Measurements from ENCODE around the gene GSN. TPM values are rescaled to one million over a fixed set of nuclear protein-coding genes. Genes with fewer than 3 reads are reported as not detected.

GSN gene
- total and polyA plus RNA-seq, 10 of the 15 experiments (the other 5 are each of a cell fraction or from before 2014, with no cell fraction given): 0.66 to 9.2 (median 6.2) TPM

DNA sequence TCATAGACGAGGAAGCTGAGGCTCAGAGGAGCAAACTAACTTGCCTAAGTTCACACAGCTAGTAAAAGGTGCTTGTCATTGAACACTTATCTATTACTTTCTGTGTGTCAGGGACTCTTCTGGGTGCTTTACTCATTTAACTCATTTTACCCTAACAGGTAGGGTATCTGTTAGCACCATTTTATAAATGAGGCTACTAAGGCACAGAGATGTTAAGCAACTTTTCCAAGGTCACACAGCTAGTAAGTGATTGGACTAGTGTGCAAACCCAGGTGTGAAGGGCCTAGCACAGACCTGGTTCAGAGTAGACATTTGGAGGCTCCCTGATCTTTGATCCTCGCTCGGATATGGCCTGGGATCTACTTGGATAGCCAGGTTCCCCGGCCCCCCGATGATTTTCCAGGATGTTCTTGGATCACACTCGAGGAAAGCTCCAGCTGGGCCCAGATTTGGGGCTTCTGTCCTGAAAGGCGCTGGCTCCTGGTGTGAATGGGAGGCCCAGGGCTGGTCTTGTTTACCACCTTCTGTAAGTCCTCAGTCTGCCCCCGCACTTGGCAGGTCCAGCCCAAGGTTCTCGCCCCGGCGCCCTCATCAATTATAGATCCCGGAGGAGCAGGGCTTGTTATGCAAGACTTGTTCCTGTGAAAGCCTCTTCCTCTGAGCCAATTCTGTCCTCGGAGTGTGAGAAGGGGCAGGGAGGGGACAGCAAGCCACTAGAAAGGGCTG is 37.5 kb downstream of the GSN start:
- no peak overlapping the region for H3K4me3 ChIP-seq
- ChIA-PET SMC1A (ENCODE audit: uncharacterized antibody, unreplicated experiment) (interaction anchor here (0.6 to 1.3 kb wide), 4 partner anchors 10 to 99 kb away, joined by 3 to 5 read pairs (median 4); no protein-coding TSS in a partner anchor), POLR2A (interaction anchor here (0.6 kb wide), 1 partner anchor 225 kb away, joined by 3 read pairs; no protein-coding TSS in a partner anchor), RAD21 (ENCODE audit: unreplicated experiment) (no interaction called here), CTCF (interaction anchor here (1.1 to 1.5 kb wide), 2 partner anchors 15 to 94 kb away, joined by 3 read pairs; no protein-coding TSS in a partner anchor)
- no peaks in the 10 kb centered on the region; a peak in 1 of 4 replicates for H3K36me3 ChIP-seq (ENCODE audit: control insufficient read depth in 2 of 2, insufficient read depth in 2 of 2, low read length in 1 of 2)
- H3K4me2 ChIP-seq (ENCODE audit: control insufficient read depth, insufficient read depth): no peak overlapping the region
- no peaks in the 10 kb centered on the region for H3K27me3 ChIP-seq (replicated peaks in 1 of 2; ENCODE audit: control insufficient read depth in 2 of 2, insufficient read depth in 2 of 2, low read length in 1 of 2)
- no TSS peak for BruUV-seq (replicated peaks)
- H3K79me2 ChIP-seq (ENCODE audit: control insufficient read depth, insufficient read depth, low read length): no peaks in the 10 kb centered on the region
- in situ Hi-C loops (cut with MboI) (no loop called here), intact Hi-C loops (cut with micrococcal nuclease; ENCODE audit: unreplicated experiment) (no loop called here)
- FAIRE-seq (no peak), DNase-seq (ENCODE audit: low read depth, low spot score) (no peak), ATAC-seq (no peak)
- no peak overlapping the region for H3K27ac ChIP-seq (ENCODE audit: control insufficient read depth, insufficient read depth)
- no peak overlapping the region for H3K9ac ChIP-seq (ENCODE audit: control insufficient read depth, insufficient read depth, low read length)
- no peaks in the 10 kb centered on the region for H3K4me1 ChIP-seq (ENCODE audit: control insufficient read depth, insufficient read depth, low read length)
- no peak overlapping the region for H2AFZ ChIP-seq (ENCODE audit: control insufficient read depth, low read depth, low read length)
- H3K9me3 ChIP-seq (replicated peaks; ENCODE audit: control insufficient read depth, insufficient read depth, low read length): no peaks in the 10 kb centered on the region
- WGBS (ENCODE audit: insufficient coverage, insufficient replicate concordance, low lambda C conversion rate, missing lambda C conversion rate): 58% methylated on average over 13 of the region's 13 CpGs
- no peaks in the 10 kb centered on the region for H4K20me1 ChIP-seq (ENCODE audit: control insufficient read depth, insufficient read depth)
- TF ChIP-seq MYB (IDR thresholded peaks at IDR 0.05; ENCODE audit: borderline replicate concordance, low read depth, low read length): no peak
- no peak for TF ChIP-seq BMI1 (IDR thresholded peaks at IDR 0.05; ENCODE audit: borderline replicate concordance)
- TF ChIP-seq, protein P1, sequence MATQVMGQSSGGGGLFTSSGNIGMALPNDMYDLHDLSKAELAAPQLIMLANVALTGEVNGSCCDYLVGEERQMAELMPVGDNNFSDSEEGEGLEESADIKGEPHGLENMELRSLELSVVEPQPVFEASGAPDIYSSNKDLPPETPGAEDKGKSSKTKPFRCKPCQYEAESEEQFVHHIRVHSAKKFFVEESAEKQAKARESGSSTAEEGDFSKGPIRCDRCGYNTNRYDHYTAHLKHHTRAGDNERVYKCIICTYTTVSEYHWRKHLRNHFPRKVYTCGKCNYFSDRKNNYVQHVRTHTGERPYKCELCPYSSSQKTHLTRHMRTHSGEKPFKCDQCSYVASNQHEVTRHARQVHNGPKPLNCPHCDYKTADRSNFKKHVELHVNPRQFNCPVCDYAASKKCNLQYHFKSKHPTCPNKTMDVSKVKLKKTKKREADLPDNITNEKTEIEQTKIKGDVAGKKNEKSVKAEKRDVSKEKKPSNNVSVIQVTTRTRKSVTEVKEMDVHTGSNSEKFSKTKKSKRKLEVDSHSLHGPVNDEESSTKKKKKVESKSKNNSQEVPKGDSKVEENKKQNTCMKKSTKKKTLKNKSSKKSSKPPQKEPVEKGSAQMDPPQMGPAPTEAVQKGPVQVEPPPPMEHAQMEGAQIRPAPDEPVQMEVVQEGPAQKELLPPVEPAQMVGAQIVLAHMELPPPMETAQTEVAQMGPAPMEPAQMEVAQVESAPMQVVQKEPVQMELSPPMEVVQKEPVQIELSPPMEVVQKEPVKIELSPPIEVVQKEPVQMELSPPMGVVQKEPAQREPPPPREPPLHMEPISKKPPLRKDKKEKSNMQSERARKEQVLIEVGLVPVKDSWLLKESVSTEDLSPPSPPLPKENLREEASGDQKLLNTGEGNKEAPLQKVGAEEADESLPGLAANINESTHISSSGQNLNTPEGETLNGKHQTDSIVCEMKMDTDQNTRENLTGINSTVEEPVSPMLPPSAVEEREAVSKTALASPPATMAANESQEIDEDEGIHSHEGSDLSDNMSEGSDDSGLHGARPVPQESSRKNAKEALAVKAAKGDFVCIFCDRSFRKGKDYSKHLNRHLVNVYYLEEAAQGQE (IDR thresholded peaks at IDR 0.05; ENCODE audit: low read depth, low read length): no peak
- TF ChIP-seq POU2F2 (IDR thresholded peaks at IDR 0.05; ENCODE audit: borderline replicate concordance, low read depth, low read length): no peak
- no peak for TF ChIP-seq SUPT20H (IDR thresholded peaks at IDR 0.05; ENCODE audit: borderline replicate concordance, control insufficient read depth, low read depth, low read length)
- no peak for TF ChIP-seq SMARCA5 (IDR thresholded peaks at IDR 0.05)
- TF ChIP-seq, protein P2, sequence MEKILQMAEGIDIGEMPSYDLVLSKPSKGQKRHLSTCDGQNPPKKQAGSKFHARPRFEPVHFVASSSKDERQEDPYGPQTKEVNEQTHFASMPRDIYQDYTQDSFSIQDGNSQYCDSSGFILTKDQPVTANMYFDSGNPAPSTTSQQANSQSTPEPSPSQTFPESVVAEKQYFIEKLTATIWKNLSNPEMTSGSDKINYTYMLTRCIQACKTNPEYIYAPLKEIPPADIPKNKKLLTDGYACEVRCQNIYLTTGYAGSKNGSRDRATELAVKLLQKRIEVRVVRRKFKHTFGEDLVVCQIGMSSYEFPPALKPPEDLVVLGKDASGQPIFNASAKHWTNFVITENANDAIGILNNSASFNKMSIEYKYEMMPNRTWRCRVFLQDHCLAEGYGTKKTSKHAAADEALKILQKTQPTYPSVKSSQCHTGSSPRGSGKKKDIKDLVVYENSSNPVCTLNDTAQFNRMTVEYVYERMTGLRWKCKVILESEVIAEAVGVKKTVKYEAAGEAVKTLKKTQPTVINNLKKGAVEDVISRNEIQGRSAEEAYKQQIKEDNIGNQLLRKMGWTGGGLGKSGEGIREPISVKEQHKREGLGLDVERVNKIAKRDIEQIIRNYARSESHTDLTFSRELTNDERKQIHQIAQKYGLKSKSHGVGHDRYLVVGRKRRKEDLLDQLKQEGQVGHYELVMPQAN (conservative IDR thresholded peaks at IDR 0.05): no peak
- no peak for TF ChIP-seq ZNF592 (IDR thresholded peaks at IDR 0.05)
- no peak for TF ChIP-seq ZZZ3 (IDR thresholded peaks at IDR 0.05; ENCODE audit: control insufficient read depth, insufficient read length, low read depth)
- TF ChIP-seq HSF1 (IDR thresholded peaks at IDR 0.05; ENCODE audit: low read depth, low read length): no peak
